ENCODE measurements around the gene MEX3C.

Gene MEX3C

DNA sequence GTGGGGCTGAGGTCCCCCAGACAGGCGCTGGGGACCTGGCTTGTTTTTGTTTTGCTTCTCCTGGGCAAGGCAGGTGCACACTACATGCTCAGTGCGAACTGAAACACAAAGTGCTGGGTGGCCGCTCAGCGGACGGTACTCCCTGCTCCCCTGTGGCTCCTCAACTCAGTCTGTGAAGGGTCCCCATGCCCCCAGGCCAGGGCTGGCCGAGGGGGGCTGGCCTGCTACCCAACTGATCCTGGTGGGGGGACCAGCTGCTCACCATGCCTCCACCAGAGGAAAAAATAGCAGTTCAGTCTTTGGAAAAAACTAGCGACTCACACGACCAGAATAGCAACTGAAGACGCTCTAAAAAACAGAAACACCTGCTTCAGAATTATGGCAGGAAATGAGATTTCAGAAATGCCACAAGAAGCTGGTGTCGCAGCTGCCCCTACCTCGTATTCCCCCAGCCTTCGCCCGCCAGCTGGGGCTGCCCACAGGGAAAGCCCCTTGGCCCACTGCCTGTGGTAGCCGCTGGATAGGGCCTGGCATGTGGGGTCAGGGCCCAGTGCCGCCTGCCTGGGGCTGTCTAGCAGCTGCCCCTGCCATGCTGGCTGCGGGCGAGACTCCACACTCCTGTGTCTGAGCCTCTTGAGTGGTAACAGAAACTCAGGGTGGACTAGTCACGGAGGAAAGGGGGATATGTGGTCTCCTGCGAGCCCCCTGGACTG lies 43.7 kb downstream of the MEX3C start:
- DNase-seq, result no peak

DNA sequence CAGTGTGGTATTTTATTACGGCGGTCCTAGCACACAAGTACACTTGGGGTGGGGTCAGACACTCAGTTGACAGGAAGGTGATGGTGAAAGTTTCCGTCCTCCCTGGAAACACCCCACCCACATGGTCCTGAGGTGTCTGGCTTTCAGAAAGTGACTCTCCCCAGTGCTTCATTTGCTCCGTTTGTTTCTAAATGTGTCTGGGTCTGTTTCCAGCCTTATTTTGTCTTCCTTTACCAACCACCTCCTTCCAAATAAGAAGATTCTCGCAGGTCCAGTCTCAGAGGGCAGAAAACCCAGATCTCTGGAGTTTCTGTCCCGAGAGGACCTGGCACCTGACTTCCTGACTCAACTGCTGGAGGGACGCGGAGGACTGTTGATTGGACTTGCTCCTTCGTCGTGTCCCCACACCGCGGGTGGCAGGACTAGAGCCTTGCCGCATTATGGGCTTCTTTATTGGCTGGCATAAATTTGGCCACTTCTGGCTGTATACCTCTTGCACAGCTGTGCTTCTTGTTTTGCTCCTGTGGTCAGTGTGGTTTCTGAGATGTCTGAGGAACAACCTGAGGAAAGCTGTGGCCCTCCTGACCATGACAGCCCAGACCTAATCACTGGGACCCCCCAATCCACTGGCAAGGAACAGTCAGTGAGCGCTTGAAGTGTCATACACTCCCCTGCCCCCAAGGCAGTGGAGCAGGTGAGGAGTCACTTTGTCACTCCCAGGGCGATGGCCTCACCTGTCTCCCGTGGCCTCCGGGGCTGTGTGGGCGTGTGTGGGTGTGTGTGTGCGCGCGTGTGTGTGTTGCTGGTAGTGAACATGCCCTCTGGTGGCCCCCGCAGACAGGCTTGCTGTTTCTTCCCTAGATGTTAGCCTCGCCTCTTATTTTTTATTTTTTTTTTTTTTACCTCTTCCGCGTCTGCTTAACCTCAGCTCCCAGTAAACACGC lies 45.6 kb downstream of the MEX3C start:
- no peak for DNase-seq

DNA sequence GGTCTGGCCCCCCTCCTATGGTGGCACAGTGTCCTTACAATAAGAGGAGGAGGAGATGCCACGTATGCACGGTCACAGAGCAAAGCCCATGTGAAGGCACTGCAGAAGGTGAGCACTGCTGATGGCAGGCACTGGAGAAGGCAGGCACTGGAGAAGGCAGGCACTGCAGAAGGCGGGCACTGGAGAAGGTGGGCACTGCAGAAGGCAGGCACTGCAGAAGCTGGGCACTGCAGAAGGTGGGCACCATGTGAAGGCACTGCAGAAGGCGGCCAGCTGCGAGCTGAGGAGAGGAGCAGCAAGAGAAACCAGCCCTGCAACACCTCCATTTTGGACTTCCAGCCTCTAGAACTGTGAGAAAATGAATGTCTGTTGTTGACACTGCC lies 46.3 kb downstream of the MEX3C start:
- DNase-seq, result no peak

DNA sequence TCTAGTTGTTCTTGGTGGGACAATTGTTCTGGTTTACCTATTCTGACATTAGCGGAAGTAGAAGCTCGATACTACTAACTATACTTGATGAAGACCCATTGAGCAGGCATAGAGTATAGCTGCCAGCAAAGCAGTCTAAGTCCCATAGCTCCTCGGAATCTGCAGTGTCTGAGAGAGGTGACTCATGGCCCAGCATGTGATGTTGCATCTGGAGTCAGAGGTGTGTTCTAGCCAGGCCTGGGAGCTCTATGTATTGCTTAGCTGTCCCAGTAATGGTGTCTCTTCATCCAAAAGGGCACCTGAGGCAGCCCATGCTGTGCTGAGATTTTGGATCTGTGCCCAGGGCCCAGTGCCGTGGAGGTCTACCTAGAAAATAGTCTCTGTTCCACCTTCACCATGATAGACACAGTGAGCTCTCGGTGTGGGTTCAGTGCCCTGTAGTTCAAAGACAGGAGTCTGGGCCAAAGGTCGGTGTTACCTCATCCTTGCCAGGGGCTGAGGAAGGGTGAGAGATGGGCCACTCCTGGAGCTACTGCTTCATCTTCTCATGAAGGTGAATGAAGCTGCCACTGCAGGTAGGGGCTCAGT lies 47.3 kb downstream of the MEX3C start:
- DNase-seq, result no peak

DNA sequence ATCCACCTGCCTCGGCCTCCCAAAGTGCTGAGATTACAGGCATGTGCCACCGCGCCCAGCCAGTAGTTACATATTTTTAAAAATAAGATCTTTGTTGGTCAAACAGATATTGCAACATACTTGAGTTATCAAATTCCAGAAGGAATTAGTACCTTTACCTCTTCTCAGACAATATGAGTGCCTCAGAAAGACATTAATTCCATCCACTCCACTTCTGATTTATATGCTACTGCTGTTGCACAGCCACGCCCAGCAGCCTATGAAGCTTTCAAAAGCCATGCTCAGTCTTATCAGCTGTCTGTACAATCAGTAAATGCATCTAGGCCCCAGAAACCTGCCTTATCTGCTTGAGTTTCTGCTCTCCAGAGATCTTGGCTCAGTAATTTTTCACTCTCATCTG lies 47.8 kb downstream of the MEX3C start:
- no peak for DNase-seq

DNA sequence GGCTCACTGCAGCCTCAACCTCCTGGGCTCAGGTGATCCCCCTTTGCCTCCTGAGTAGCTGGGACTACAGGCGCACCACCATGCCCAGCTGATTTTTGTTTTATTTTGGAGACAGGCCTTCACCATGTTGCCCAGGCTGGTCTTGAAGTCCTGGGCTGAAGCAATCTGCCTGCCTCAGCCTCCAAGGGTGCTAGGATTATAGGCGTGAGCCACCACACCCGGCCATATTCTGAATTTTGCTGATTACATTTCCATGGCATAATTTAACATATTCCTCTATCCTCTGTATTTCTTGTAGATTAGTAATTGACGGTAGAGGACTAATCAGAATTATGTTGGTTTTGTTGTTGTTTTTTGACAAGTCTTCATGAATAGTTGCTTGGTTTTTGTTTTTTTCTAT lies 50.6 kb downstream of the MEX3C start:
- DNase-seq, result no peak

DNA sequence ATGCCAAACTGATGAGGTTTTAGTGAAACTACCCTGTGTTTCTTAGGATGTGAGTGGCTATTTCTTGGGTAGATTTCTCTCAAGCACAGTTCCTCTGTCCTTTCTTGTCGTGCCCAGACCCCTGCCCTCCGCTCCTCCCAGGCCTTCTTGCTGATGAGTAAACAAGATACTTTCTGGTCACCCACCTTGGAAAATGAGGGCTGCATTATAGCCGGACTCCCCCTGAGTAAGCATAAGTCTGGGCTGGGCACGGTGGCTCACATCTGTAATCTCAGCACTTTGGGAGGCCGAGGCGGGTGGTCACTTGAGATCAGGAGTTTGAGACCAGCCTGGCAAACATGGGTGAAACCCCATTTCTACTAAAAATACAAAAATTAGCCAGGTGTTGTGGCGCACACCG lies 58.5 kb downstream of the MEX3C start:
- no peak for DNase-seq

DNA sequence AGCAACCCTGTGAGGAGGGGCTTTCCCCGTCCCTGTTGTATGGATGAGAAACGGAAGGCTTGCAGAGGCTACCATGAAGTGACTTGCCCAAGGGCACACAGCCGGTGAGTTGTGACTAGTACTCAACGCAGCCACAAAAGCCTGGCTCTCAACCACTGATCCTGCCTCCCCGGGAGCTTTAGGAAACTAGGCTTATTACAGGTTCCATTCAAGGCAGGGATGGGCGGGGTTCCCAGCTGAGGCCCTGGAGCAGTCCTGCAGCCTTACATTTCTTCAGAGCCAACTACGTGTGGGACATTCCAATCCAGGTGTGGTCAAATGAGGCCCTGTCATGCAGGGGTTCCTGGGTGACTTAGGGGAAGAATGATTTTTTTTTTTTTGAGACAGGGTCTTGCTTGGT lies 59.6 kb downstream of the MEX3C start:
- DNase-seq, result no peak

DNA sequence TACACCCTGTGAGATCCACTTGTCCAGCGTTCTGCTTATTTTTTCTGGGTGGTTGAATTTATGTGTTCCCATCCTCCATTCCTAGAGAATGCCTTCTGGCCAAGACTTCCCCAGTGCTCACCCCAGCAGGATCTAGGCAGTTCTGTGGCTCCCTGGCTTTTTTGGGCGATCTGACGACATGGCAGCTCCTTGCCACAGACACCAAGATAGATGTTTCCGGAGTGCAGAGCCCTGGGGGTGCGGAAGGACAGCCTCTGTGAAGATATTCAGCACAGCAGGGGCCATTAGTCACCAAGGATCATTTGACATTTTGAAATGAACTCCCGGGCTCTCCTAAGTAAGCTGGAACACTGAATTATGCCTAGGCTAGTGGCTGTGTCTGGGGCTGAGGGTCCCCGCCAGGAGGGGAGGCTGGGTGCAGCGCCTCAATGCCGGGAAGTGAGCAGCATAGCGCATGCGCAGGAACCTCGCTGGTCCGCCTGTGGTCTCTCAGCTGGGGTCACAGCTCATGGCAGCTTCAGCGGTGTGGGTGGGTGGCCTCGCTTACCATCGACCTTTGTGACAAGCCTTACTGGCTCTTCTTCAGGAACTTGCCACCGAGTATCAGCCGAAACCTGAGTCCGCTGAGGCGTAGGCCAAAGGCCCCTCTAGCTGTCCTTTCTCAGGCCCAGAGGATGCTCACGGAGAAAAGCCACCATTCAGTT lies 60.3 kb downstream of the MEX3C start:
- DNase-seq, result no peak

DNA sequence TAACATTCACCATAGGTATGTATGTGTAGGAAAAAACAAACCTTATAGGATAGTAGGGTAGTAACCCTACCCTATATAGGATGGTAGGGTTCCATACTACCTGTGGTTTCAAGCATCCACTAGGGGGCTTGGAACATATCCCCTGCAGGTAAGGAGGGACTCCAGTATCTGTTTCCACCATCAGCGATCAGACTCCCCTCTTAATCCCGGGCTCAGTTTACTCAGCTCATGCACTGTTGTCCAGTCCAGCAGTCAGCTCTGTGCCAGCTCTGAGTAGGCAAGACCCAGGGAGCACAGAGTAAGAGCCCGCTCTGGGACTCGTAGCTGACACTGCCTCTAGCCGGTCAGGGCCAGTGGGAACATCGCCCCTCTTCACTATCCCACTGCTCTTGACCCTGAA lies 61.7 kb downstream of the MEX3C start:
- no peak for DNase-seq

DNA sequence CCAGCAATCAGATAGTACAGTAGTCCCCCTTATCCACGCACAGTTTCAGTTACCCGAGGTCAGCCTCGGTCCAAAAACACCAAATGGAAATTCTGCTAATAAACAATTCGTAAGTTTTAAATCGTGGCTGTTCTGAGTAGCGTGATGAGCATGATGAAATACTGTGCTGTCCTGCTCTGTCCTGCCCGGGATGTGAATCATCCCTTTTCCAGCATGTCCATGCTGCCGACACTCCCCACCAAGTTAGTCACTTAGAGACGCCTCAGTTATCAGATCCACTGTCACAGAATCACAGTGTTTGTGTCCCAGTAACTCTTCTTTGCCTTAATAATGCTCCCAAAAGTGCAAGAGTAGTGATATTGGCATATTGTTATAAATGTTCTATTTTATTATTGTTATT lies 62.1 kb downstream of the MEX3C start:
- no peak for DNase-seq

DNA sequence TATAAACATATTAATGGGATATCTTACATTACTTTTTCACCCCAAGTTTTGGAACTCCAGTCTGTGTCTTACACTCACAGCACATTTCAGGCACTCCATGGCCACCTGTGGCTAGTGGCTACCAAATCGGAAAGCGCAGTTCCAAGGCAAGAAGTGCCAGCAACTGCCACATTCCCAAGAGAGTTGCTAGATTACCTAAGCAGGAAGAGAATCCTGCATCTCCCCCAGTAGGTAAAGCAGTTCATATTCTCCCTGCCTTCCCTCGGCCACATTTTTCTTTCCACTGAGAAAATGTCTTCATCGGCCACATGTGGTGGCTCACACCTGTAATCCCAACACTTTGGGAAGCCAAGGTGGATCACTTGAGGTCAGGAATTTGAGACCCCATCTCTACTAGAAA lies 62.8 kb downstream of the MEX3C start:
- DNase-seq, result no peak

DNA sequence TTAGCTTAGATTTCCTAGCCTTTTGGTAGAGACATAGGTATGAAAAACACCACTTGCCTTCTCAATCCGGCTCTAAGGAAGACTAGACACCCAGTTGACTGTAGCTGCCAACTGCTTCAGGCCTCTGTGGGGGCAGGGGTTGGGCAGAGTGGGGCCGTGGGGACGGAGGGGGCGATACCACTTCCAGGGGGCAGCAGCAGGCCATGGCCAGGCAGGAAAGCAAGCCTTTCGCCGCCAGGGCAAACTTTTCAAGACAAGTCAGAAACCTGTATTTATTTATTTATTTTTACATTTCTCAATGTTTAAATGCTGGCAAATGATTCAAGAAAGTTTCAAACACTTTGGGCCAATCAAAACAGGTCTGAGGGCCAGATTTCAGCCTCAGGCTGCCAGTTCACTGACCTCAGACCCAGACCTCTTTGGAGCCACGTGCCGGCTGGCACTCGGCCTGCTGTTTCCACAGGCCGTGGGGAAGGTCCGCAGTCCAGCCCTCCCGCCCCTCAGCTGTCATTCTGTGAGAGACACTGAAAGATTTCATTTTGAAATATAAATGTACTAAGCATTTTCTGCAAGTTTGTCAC lies 63.8 kb downstream of the MEX3C start:
- no peak for DNase-seq

DNA sequence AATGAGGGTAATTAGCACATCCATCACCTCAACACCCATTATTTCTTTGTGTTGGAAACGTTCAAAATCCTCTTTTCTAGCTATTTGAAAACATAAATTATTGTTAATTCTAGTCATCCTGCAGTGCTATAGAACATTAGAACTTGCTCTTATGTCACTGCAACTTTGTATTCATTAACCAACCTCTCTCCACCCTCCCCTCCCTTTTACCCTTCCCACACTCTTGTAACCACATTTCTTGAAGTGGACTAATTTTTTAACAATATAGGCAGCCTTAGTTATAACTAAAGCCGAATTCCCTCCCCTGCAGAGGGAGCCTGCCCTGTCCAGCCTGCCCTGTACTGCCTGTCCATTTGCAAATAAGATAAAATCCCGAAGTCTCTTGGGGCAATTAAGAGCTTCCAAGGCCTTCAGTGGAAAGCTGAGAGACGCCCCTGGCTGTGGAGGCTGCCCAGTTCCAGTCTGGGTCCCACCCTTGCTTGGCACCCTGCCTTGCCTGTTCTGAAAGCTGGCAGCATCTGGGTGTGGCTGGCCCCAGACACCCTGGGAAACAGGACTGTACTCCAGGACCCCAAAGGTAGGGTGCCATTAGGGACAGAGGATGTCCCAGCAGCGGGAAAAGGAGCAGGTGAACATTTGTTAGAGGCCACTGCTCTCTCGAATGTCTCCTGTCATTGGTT lies 65.1 kb downstream of the MEX3C start:
- no peak for DNase-seq

DNA sequence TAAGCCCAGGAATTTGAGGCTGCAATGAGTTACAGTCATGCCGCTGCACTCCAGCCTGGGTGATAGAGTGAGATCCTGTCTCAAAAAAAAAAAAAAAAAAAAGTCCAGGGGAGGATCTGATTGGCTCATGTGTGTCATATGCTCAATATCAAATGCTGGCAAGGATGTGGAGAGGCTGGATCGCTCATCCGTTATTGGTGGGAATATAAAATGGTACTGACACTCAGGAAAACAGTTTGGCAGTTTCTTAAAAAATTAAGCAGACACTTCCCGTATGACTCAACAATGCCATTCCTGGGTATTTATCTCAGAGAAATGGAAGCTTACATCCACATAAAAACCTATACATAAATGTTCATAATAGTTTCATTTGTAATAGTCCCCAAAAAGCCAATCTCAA lies 68.9 kb downstream of the MEX3C start:
- no peak for DNase-seq

DNA sequence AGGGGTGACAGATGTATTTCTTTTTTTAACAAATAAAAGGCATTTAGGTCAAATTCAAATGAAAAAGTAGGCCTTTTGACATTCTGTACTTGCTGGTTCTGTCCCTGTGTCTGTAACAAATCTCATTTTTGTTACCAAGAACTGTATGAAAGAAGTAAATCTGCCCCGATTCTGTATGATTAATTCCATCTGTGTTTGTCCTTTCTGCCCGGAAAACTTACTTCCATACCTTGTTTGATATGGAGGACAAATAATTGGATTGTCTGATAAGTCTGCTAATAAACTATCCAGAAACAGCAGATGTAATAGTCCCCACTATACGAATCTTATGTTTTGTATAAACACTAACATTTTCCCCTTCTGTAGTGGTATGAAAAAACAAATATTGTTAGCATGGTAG lies 69.8 kb downstream of the MEX3C start:
- no peak for DNase-seq

DNA sequence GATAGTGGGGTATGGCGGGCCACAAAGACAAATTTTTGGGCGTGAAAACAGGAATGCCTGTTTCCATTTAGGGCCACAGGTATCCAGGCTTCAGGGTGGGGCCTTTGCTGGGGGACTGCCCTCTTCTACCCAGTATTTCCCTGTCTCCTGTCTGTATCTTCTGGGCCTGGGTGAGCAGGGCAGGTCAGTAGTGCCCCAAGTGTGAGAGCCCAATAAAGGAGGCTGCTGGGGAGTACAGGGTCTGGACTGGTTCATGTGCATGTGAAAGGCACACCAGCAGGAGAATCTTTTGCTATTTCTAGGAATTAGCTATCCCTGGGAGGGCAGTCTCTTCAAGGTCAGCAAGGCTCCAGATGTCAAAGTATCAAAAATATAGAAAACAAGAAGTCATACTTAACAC lies 71.5 kb downstream of the MEX3C start:
- DNase-seq, result no peak

Measured in cortex of kidney (tissue), 1 donor.